ENCODE results near the gene FAM76B. TPM values are rescaled to one million over a fixed set of nuclear protein-coding genes. Genes with fewer than 3 reads are reported as not detected.

The FAM76B gene
- total and polyA plus RNA-seq, 9 of the 15 experiments (the other 6 are each of a cell fraction or from before 2014, with no cell fraction given) = 22.5 to 60.0 (median 35.0) TPM

DNA sequence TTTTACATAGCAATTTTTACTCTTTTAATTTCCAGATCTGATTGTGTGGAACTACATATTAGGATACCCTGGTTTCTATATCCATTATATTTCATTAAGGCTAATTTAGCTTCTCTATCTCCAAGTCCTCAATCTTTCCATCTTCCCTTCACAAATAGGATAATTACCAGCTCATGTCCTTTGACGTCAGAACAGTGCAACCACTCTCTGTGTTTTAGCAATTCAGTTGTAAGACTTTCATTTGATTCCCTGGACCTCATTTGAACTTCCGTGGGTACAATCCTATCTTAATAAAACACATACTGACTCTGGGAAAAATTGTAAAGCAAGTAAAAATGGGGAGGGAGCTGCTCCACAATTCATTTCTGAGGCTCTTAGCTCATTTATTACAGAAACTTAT is 52.8 kb downstream of the FAM76B start:
- peaks cover 15% of the 10 kb centered on the region for H3K9me3 ChIP-seq (replicated peaks; ENCODE audit: control insufficient read depth, insufficient read depth, low read depth, low read length)
- 57% methylated on average over 2 of the region's 2 CpGs for WGBS (ENCODE audit: insufficient coverage, low coverage, missing lambda C conversion rate)
- BruUV-seq (replicated peaks) = no TSS peak
- TF ChIP-seq PCBP2 (IDR thresholded peaks at IDR 0.05; ENCODE audit: low read depth, low read length, poor library complexity, severe bottlenecking) = no peak
- peak; percentile 59; the same call in 1 of the 2 replicates for TF ChIP-seq ZNF589 (CRISPR knock-in tag; IDR thresholded peaks at IDR 0.05; ENCODE audit: low read depth)
- no peak for TF ChIP-seq SMARCA5 (IDR thresholded peaks at IDR 0.05)
- no peak for TF ChIP-seq TCF7L2 (IDR thresholded peaks at IDR 0.05; ENCODE audit: low read depth, low read length)
- TF ChIP-seq, protein P1, sequence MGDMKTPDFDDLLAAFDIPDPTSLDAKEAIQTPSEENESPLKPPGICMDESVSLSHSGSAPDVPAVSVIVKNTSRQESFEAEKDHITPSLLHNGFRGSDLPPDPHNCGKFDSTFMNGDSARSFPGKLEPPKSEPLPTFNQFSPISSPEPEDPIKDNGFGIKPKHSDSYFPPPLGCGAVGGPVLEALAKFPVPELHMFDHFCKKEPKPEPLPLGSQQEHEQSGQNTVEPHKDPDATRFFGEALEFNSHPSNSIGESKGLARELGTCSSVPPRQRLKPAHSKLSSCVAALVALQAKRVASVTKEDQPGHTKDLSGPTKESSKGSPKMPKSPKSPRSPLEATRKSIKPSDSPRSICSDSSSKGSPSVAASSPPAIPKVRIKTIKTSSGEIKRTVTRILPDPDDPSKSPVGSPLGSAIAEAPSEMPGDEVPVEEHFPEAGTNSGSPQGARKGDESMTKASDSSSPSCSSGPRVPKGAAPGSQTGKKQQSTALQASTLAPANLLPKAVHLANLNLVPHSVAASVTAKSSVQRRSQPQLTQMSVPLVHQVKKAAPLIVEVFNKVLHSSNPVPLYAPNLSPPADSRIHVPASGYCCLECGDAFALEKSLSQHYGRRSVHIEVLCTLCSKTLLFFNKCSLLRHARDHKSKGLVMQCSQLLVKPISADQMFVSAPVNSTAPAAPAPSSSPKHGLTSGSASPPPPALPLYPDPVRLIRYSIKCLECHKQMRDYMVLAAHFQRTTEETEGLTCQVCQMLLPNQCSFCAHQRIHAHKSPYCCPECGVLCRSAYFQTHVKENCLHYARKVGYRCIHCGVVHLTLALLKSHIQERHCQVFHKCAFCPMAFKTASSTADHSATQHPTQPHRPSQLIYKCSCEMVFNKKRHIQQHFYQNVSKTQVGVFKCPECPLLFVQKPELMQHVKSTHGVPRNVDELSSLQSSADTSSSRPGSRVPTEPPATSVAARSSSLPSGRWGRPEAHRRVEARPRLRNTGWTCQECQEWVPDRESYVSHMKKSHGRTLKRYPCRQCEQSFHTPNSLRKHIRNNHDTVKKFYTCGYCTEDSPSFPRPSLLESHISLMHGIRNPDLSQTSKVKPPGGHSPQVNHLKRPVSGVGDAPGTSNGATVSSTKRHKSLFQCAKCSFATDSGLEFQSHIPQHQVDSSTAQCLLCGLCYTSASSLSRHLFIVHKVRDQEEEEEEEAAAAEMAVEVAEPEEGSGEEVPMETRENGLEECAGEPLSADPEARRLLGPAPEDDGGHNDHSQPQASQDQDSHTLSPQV (IDR thresholded peaks at IDR 0.05) = 0 out of 2 replicates have a peak, but pooled peaks have one; percentile 25
- TF ChIP-seq, protein P2, sequence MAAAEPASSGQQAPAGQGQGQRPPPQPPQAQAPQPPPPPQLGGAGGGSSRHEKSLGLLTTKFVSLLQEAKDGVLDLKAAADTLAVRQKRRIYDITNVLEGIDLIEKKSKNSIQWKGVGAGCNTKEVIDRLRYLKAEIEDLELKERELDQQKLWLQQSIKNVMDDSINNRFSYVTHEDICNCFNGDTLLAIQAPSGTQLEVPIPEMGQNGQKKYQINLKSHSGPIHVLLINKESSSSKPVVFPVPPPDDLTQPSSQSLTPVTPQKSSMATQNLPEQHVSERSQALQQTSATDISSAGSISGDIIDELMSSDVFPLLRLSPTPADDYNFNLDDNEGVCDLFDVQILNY (CRISPR knock-in tag; IDR thresholded peaks at IDR 0.05) = no peak
- TF ChIP-seq CEBPG (CRISPR knock-in tag; IDR thresholded peaks at IDR 0.05) = no peak
- 0 out of 4 replicates have a peak, but pooled peaks of 1 of the 2 experiments have one; percentile 17 for TF ChIP-seq CEBPG (tag; conservative IDR thresholded peaks at IDR 0.05 in 1 of 2, IDR thresholded peaks at IDR 0.05 in 1 of 2)
- no peak for TF ChIP-seq SIN3B (IDR thresholded peaks at IDR 0.05; ENCODE audit: low read depth)
- TF ChIP-seq USF2 (CRISPR knock-in tag; IDR thresholded peaks at IDR 0.05) = no peak
- H3K27me3 ChIP-seq (ENCODE audit: control insufficient read depth in 2 of 2, insufficient read depth in 2 of 2, low read length in 2 of 2) = no peaks in the 10 kb centered on the region
- in situ Hi-C loops (cut with MboI) (no loop called here), intact Hi-C loops (cut with micrococcal nuclease) (no loop called here)
- peak overlapping the region; percentile 86 for H2AFZ ChIP-seq (ENCODE audit: low read depth, low read length)
- H3K4me1 ChIP-seq (replicated peaks in 1 of 2; ENCODE audit: control insufficient read depth in 2 of 2, insufficient read depth in 2 of 2, low read length in 2 of 2) = peaks cover 7 to 21% of the 10 kb centered on the region in 2 experiments; a peak in 4 of 5 replicates
- H3K36me3 ChIP-seq (ENCODE audit: control insufficient read depth, insufficient read depth, low read length) = peaks cover 12% of the 10 kb centered on the region; the same call in 1 of the 3 replicates
- no peak overlapping the region for H3K9ac ChIP-seq (ENCODE audit: insufficient read depth in 1 of 2, low read depth in 2 of 2, low read length in 2 of 2)
- H3K27ac ChIP-seq (ENCODE audit: extremely low read depth, low read depth, low read length) = peak overlapping the region; percentile 58
- H3K79me2 ChIP-seq (ENCODE audit: control insufficient read depth, insufficient read depth, low read length) = no peaks in the 10 kb centered on the region
- ChIA-PET CTCF (ENCODE audit: low intra/inter-chr PET ratio) (no interaction called here), POLR2A (interaction anchor here (0.8 kb wide), 1 partner anchor 13 kb away, joined by 4 read pairs; no protein-coding TSS in a partner anchor)
- no peak for DNase-seq (ENCODE audit: extremely low read depth in 1 of 4, low spot score in 3 of 4)
- H3K9me1 ChIP-seq (ENCODE audit: control insufficient read depth, insufficient read depth, low read length) = no peaks in the 10 kb centered on the region
- H4K20me1 ChIP-seq (replicated peaks; ENCODE audit: control insufficient read depth, insufficient read depth, low read length) = no peaks in the 10 kb centered on the region
- no peak overlapping the region for H3K4me2 ChIP-seq (ENCODE audit: insufficient read depth, low read length)
- no peak overlapping the region for H3K4me3 ChIP-seq
- no peak for FAIRE-seq
- ATAC-seq = no peak

Measured in K562 (cell line).